Osteoblast (primary cell): ENCODE data around the gene TJP3. TPM values are rescaled to one million over a fixed set of nuclear protein-coding genes. Genes with fewer than 3 reads are reported as not detected.

Source experiments
- DNase-seq: peaks from one replicate; pipeline ENCODE4 v3.0.0; 2011; ENCODE audit warnings: low spot score, mixed read lengths; ENCODE audit not compliant: insufficient read length; ENCODE audit errors: missing footprints
- H2AFZ ChIP-seq: 2 replicates; pipeline ENCODE4 v1.6.0; 2011; ENCODE audit warnings: mild to moderate bottlenecking, low read length
- H3K27ac ChIP-seq: 2 replicates; pipeline ENCODE4 v1.5.1; 2011; ENCODE audit warnings: mild to moderate bottlenecking, low read depth, low read length, moderate library complexity
- H3K27me3 ChIP-seq: 2 replicates; pipeline ENCODE4 v1.6.0; 2012; ENCODE audit warnings: mild to moderate bottlenecking, control low read depth, inconsistent platforms, low read length, moderate library complexity; ENCODE audit not compliant: insufficient read depth
- H3K36me3 ChIP-seq: 2 replicates; pipeline ENCODE4 v1.5.1; 2011; ENCODE audit warnings: mild to moderate bottlenecking, low read length, control low read depth, moderate library complexity; ENCODE audit not compliant: insufficient read depth
- H3K4me1 ChIP-seq: 2 replicates; pipeline ENCODE4 v1.5.1; 2011; ENCODE audit warnings: mild to moderate bottlenecking, low read length, control low read depth, moderate library complexity; ENCODE audit not compliant: insufficient read depth
- H3K4me2 ChIP-seq: 2 replicates; pipeline ENCODE4 v1.6.0; 2011; ENCODE audit warnings: mild to moderate bottlenecking, low read length; ENCODE audit not compliant: insufficient read depth
- H3K4me3 ChIP-seq: fragments of 200-600 bp; sonication (generic); 3 replicates; pipeline ENCODE4 v1.5.1; 2012; ENCODE audit warnings: mild to moderate bottlenecking, low read length, inconsistent platforms; ENCODE audit not compliant: insufficient read depth
- H3K79me2 ChIP-seq: 2 replicates; pipeline ENCODE4 v1.6.0; 2012; ENCODE audit warnings: mild to moderate bottlenecking, low read length, control low read depth, inconsistent platforms; ENCODE audit not compliant: insufficient read depth
- H3K9me3 ChIP-seq: 2 replicates; pipeline ENCODE4 v1.5.1; 2011; ENCODE audit warnings: low read depth, low read length, control low read depth
- H4K20me1 ChIP-seq: 2 replicates; pipeline ENCODE4 v1.6.0; 2012; ENCODE audit warnings: mild to moderate bottlenecking, low read length, control low read depth; ENCODE audit not compliant: insufficient read depth
- CTCF ChIP-seq: IDR thresholded peaks from 2 replicates; pipeline ENCODE4 v1.5.1; 2011; ENCODE audit warnings: mild to moderate bottlenecking, low read depth, low read length, moderate library complexity; ENCODE audit errors: extremely low read depth
- total RNA-seq: library from RNA; depleted of rRNA; stranded (reverse); fragments of >200 nt; gene quantifications from 2 replicates; pipeline ENCODE4 v1.2.3, GENCODE V29; 2012

Gene TJP3
- total RNA-seq, 1 donor = not detected

DNA sequence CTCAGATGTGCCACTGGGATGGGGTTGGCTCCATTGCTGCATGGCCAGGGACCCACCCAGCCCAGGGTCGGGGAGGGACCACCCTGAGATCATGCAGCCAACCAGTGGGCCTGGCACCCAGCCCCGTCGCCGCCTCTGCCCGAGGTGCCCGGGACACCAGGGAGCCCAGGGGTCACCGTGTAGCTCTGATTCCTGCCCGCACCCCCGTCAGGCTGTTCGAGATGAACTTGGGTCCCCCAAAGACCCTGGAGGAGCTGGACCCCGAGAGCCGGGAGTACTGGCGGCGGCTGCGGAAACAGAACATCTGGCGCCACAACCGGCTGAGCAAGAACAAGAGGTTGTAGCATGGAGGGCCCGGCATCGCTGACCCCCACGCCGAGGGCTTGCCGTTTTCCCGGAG lies 58.9 kb downstream of the TJP3 start:
- peaks cover 6% of the 10 kb centered on the region for H3K36me3 ChIP-seq
- H3K9me3 ChIP-seq = no peaks in the 10 kb centered on the region
- no peaks in the 10 kb centered on the region for H3K27me3 ChIP-seq
- no peaks in the 10 kb centered on the region for H4K20me1 ChIP-seq
- peaks cover 5% of the 10 kb centered on the region for H3K4me1 ChIP-seq
- H3K27ac ChIP-seq = no peak overlapping the region
- H3K4me2 ChIP-seq = no peak overlapping the region
- no peak overlapping the region for H2AFZ ChIP-seq
- peaks cover 7% of the 10 kb centered on the region for H3K79me2 ChIP-seq
- H3K4me3 ChIP-seq = no peak overlapping the region
- DNase-seq = no peak
- TF ChIP-seq CTCF = no peak

DNA sequence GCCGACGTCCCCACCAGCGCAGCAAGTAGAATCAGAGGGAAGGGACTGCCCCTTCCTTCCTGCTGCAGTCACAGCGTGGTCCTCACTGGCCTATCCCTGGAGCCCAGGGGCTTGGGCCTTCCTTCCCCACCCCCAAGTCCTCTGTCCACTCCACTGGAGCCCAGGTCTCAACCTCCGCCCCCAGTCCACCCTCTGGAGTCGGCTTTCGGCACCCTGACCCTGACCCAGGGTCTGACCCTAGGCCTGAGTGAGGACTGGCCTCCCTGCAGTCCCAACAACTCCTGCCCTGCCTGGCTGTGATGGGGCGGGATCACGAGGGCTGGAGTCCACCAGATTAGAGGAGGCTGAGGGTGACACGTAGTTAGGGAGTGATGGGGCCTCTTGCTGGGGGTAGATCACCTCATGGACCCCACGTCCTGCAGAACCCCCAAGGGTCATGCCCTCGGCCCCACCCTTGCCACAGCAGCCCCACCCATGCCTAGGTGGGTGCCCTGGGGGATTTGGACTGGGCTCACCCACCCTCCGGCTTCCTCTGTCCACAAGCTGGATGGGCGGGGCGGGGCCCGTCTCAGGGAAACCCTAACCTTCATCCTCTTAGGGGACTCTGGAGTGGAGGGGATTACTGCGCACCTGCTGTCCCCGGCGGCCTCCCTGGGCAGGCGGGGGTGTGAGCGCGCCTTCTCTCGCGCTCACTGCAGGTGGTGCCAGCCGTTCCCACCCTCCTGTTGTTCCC lies 60.0 kb downstream of the TJP3 start:
- no peak overlapping the region for H3K4me2 ChIP-seq
- no peak for DNase-seq
- no peaks in the 10 kb centered on the region for H3K9me3 ChIP-seq

DNA sequence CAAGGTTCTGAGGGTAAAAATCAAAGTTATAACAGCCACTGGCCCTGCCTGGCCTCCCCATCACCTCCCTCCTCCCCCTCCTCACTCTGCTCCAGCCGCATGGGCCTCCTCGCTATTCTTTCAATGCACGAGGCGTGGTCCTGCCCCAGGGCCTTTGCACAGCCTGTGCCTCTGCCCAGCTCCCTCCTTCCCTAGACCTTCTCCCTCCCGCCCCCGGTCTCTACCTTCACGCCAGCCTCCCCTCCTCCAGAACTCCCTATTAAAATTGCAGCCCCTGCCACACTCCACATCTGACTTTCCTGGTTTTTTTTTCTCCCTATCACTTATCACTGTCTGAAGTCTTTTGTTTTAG lies 60.5 kb downstream of the TJP3 start:
- DNase-seq = no peak
- Histone ChIP-seq H3K9me3 (no peaks in the 10 kb centered on the region), H3K36me3 (peaks cover 6% of the 10 kb centered on the region), H2AFZ (no peak overlapping the region), H3K4me2 (no peak overlapping the region), H3K27me3 (no peaks in the 10 kb centered on the region), H3K27ac (no peak overlapping the region), H3K4me1 (no peaks in the 10 kb centered on the region), H4K20me1 (no peaks in the 10 kb centered on the region), H3K4me3 (no peak overlapping the region), H3K79me2 (peaks cover 2% of the 10 kb centered on the region)
- TF ChIP-seq CTCF = no peak

More for the DNA sequence above, 60.0 kb downstream of the TJP3 start:
- H3K4me3 ChIP-seq = no peak overlapping the region
- peaks cover 3% of the 10 kb centered on the region for H3K4me1 ChIP-seq
- no peak for TF ChIP-seq CTCF
- H3K36me3 ChIP-seq = peaks cover 6% of the 10 kb centered on the region
- no peak overlapping the region for H2AFZ ChIP-seq
- H3K79me2 ChIP-seq = peaks cover 5% of the 10 kb centered on the region
- no peaks in the 10 kb centered on the region for H3K27me3 ChIP-seq
- H3K27ac ChIP-seq = no peak overlapping the region
- no peaks in the 10 kb centered on the region for H4K20me1 ChIP-seq

- Histone ChIP-seq H3K4me1 (no peaks in the 10 kb centered on the region), H3K79me2 (peaks cover 2% of the 10 kb centered on the region), H2AFZ (no peak overlapping the region), H3K4me3 (no peak overlapping the region), H3K27ac (no peak overlapping the region), H3K9me3 (no peaks in the 10 kb centered on the region), H3K36me3 (peaks cover 6% of the 10 kb centered on the region), H4K20me1 (no peaks in the 10 kb centered on the region), H3K4me2 (no peak overlapping the region), H3K27me3 (no peaks in the 10 kb centered on the region)
- TF ChIP-seq CTCF = no peak
- no peak for DNase-seq
These were observed 61.3 kb downstream of the TJP3 start for GRCh38 chr19:3769494-3769893.
